ENCODE measurements around the gene ADPRM.
A peak's percentile ranks its signal among the peaks of the same experiment; 100 is the strongest.
"Not testable (repeated sequence)": the region's sequence is repeated elsewhere in the genome, so short reads cannot be mapped to it uniquely, and the experiment has no call there.

The ADPRM gene

GRCh38 chr17:10697092-10698081 lies at the start of gene ADPRM, which contains the start of gene SCO1:
ADPRM (plus strand) TSS chr17:10697594; CDS start chr17:10704927, 7,333 bp downstream.
SCO1 (minus strand) TSS chr17:10697533; CDS start chr17:10697507, 26 bp downstream.
- peak; percentile 91 for DNase-seq (ENCODE audit: low read depth)

GRCh38 chr17:10648381-10648780 lies 49.0 kb upstream of the ADPRM start:
- no peak for DNase-seq (ENCODE audit: low read depth)

- no peak for DNase-seq (ENCODE audit: low read depth)
Measured at GRCh38 chr17:10648956-10649355, 48.4 kb upstream of the ADPRM start.

GRCh38 chr17:10649602-10650001 lies 47.8 kb upstream of the ADPRM start:
- no peak for DNase-seq (ENCODE audit: low read depth)

GRCh38 chr17:10651927-10652326 lies 45.5 kb upstream of the ADPRM start:
- DNase-seq (ENCODE audit: low read depth): no peak

GRCh38 chr17:10652984-10653659 lies 44.3 kb upstream of the ADPRM start:
- no peak for DNase-seq (ENCODE audit: low read depth)

- DNase-seq (ENCODE audit: low read depth): no peak
Measured at GRCh38 chr17:10653987-10654386, 43.4 kb upstream of the ADPRM start.

- no peak for DNase-seq (ENCODE audit: low read depth)
Measured at GRCh38 chr17:10657148-10657547, 40.2 kb upstream of the ADPRM start, which contains the start of gene MYH3. MYH3 (minus strand) TSS chr17:10657309; CDS start chr17:10655064, 2,245 bp downstream.

- DNase-seq (ENCODE audit: low read depth): no peak
Measured at GRCh38 chr17:10657879-10658278, 39.5 kb upstream of the ADPRM start.

- no peak for DNase-seq (ENCODE audit: low read depth)
Measured at GRCh38 chr17:10661437-10661836, 36.0 kb upstream of the ADPRM start.

- no peak for DNase-seq (ENCODE audit: low read depth)
Measured at GRCh38 chr17:10663231-10663630, 34.2 kb upstream of the ADPRM start.

- DNase-seq (ENCODE audit: low read depth): no peak
Measured at GRCh38 chr17:10664571-10664970, 32.8 kb upstream of the ADPRM start.

GRCh38 chr17:10666906-10667305 lies 30.5 kb upstream of the ADPRM start:
- no peak for DNase-seq (ENCODE audit: low read depth)

GRCh38 chr17:10668775-10669174 lies 28.6 kb upstream of the ADPRM start:
- DNase-seq (ENCODE audit: low read depth): no peak

GRCh38 chr17:10673312-10673711 lies 24.1 kb upstream of the ADPRM start:
- DNase-seq (ENCODE audit: low read depth): no peak

- no peak for DNase-seq (ENCODE audit: low read depth)
Measured at GRCh38 chr17:10674704-10675103, 22.7 kb upstream of the ADPRM start.

- DNase-seq (ENCODE audit: low read depth): no peak
Measured at GRCh38 chr17:10681866-10682446, 15.4 kb upstream of the ADPRM start.

GRCh38 chr17:10683853-10684252 lies 13.5 kb upstream of the ADPRM start:
- DNase-seq (ENCODE audit: low read depth): no peak

GRCh38 chr17:10687499-10687898 lies 9.9 kb upstream of the ADPRM start:
- no peak for DNase-seq (ENCODE audit: low read depth)

- not testable (repeated sequence) for DNase-seq (ENCODE audit: low read depth)
Measured at GRCh38 chr17:10695875-10696407, 1.5 kb upstream of the ADPRM start.

- no peak for DNase-seq (ENCODE audit: low read depth)
Measured at GRCh38 chr17:10698096-10698818, 863 bp downstream of the ADPRM start.

- DNase-seq (ENCODE audit: low read depth): no peak
Measured at GRCh38 chr17:10699856-10700255, 2.5 kb downstream of the ADPRM start.

Measured in activated T-cell treated with anti-CD3 and anti-CD28 coated beads for 24 hours (primary cell).